K562 (cell line): Measurements from ENCODE around the gene MAP2. TPM values are rescaled to one million over a fixed set of nuclear protein-coding genes. Genes with fewer than 3 reads are reported as not detected.

ENCODE experiments used
- ATAC-seq: fragments of 200-7000 bp; cut with Tn5 transposase; 3 replicates; pipeline ENCODE4 v1.9.1; 2020; ENCODE audit warnings: moderate library complexity
- BruUV-seq: library from RNA; stranded (reverse); fragments of 400-500 nt; replicated peaks from 2 replicates; lab custom pipeline; 2021; lab: Mats Ljungman, UMichigan
- CTCF ChIA-PET: fragments of 300-600 bp; formaldehyde crosslinking; extraction: SDS; loops from one replicate; lab custom pipeline; 2021; ENCODE audit warnings: low intra/inter-chr PET ratio; lab: Yijun Ruan, JAX
- POLR2A ChIA-PET: fragments of 300-600, 350-650 bp; sonication (Branson Sonifier 250); formaldehyde crosslinking; extraction: SDS; loops from one replicate; lab custom pipeline; 2021; ENCODE audit warnings: antibody characterized with exemption, inconsistent platforms; lab: Yijun Ruan, JAX
- DNase-seq, 4 experiments: peaks; one replicate each; pipeline versions ENCODE4 v3.0.0 to v3.0.0-alpha.2; 2011 to 2018; ENCODE audit warnings: low spot score in 3 of 4, mixed read lengths in 3 of 4; ENCODE audit errors: extremely low read depth in 1 of 4
- FAIRE-seq: peaks from 2 replicates; lab custom pipeline; 2011; peaks lifted over from hg19 to GRCh38; lab: Jason Lieb, UNC
- H2AFZ ChIP-seq: 2 replicates; pipeline ENCODE4 v1.6.0; 2011; ENCODE audit warnings: low read depth, low read length, control low read depth, inconsistent platforms
- H3K27ac ChIP-seq: fragments of 200-600 bp; 3 replicates; pipeline ENCODE4 v1.8.0; 2011; ENCODE audit warnings: low read depth, mild to moderate bottlenecking, control low read depth, inconsistent platforms, low read length, moderate library complexity, mixed read lengths; ENCODE audit errors: extremely low read depth
- H3K27me3 ChIP-seq, 2 experiments: fragments of 300-600 bp in 1 of 2; 2 replicates in 1 of 2; 3 replicates in 1 of 2; pipeline versions ENCODE4 v1.6.0 to v1.8.0; 2011; ENCODE audit warnings: inconsistent platforms in 2 of 2, low read length in 2 of 2, mild to moderate bottlenecking in 1 of 2, mixed read lengths in 1 of 2, moderate library complexity in 1 of 2; ENCODE audit not compliant: control insufficient read depth in 2 of 2, insufficient read depth in 2 of 2
- H3K36me3 ChIP-seq: fragments of 300-600 bp; 3 replicates; pipeline ENCODE4 v1.8.0; 2011; ENCODE audit warnings: mild to moderate bottlenecking, low read length, inconsistent platforms; ENCODE audit not compliant: control insufficient read depth, insufficient read depth
- H3K4me1 ChIP-seq, 2 experiments: fragments of 200-600 bp in 1 of 2; replicated peaks in 1 of 2; 2 replicates in 1 of 2; 3 replicates in 1 of 2; pipeline versions ENCODE4 v1.5.1 to v1.8.0; 2011; ENCODE audit warnings: inconsistent platforms in 2 of 2, low read length in 2 of 2, mild to moderate bottlenecking in 1 of 2, mixed read lengths in 1 of 2, moderate library complexity in 1 of 2; ENCODE audit not compliant: control insufficient read depth in 2 of 2, insufficient read depth in 2 of 2
- H3K4me2 ChIP-seq: 2 replicates; pipeline ENCODE4 v1.6.1; 2011; ENCODE audit warnings: low read length, control low read depth, inconsistent platforms, mixed read lengths; ENCODE audit not compliant: insufficient read depth
- H3K4me3 ChIP-seq: fragments of 200-600 bp; sonication (generic), shearing (Covaris generic); 2 replicates; pipeline ENCODE4 v1.5.1; 2016; ENCODE audit warnings: control low read depth, inconsistent platforms
- H3K79me2 ChIP-seq: fragments of 200-600 bp; 3 replicates; pipeline ENCODE4 v1.8.0; 2011; ENCODE audit warnings: low read length, inconsistent platforms; ENCODE audit not compliant: control insufficient read depth, insufficient read depth
- H3K9ac ChIP-seq, 2 experiments: 2 replicates each; pipeline versions ENCODE4 v1.6.0 to v1.6.1; 2011; ENCODE audit warnings: low read depth in 2 of 2, low read length in 2 of 2, control low read depth in 1 of 2, inconsistent platforms in 1 of 2, mild to moderate bottlenecking in 1 of 2, mixed read lengths in 1 of 2; ENCODE audit not compliant: insufficient read depth in 1 of 2
- H3K9me1 ChIP-seq: one replicate; pipeline ENCODE4 v1.6.0; 2011; ENCODE audit warnings: inconsistent platforms, mild to moderate bottlenecking, low read length, moderate library complexity; ENCODE audit not compliant: control insufficient read depth, insufficient read depth
- H3K9me3 ChIP-seq: replicated peaks from 2 replicates; pipeline ENCODE4 v1.5.1; 2011; ENCODE audit warnings: low read depth, low read length, inconsistent platforms; ENCODE audit not compliant: control insufficient read depth, insufficient read depth
- H4K20me1 ChIP-seq: replicated peaks from 2 replicates; pipeline ENCODE4 v1.6.1; 2011; ENCODE audit warnings: low read length, inconsistent platforms, mixed read lengths; ENCODE audit not compliant: control insufficient read depth, insufficient read depth
- BRF2 ChIP-seq: IDR thresholded peaks from 3 replicates; pipeline ENCODE4 v1.6.1; 2011; ENCODE audit warnings: borderline replicate concordance, mild to moderate bottlenecking; ENCODE audit not compliant: insufficient read length, insufficient read depth
- CBX3 ChIP-seq, 2 experiments: IDR thresholded peaks; 1 replicate in 1 of 2; 2 replicates in 1 of 2; pipeline ENCODE4 v1.6.1; 2012; ENCODE audit warnings: inconsistent platforms in 2 of 2, low read length in 2 of 2, borderline replicate concordance in 1 of 2, control low read depth in 1 of 2
- CREBBP ChIP-seq: IDR thresholded peaks from one replicate; pipeline ENCODE4 v1.6.1; 2012; ENCODE audit warnings: low read depth, mild to moderate bottlenecking, control low read depth, inconsistent platforms, low read length
- DMBX1 ChIP-seq: fragments of 250-450 bp; sonication (Bioruptor Pico); IDR thresholded peaks from 2 replicates; pipeline ENCODE4 v1.8.0; 2022; ENCODE audit warnings: inconsistent platforms, mild to moderate bottlenecking, moderate library complexity, borderline replicate concordance
- ESRRB ChIP-seq: fragments of 250-450 bp; sonication (Bioruptor Pico); IDR thresholded peaks from 2 replicates; pipeline ENCODE4 v1.5.0; 2020; ENCODE audit warnings: mild to moderate bottlenecking, moderate library complexity, borderline replicate concordance
- FOXM1 ChIP-seq, 2 experiments: fragments of 450-650 bp in 1 of 2; sonication (generic) in 1 of 2; formaldehyde crosslinking in 1 of 2; IDR thresholded peaks; 2 replicates each; pipeline versions ENCODE4 v1.6.1 to v1.9.0; 2017 to 2022; ENCODE audit warnings: low read depth in 2 of 2, mild to moderate bottlenecking in 2 of 2, missing genetic modification reagents in 1 of 2, moderate library complexity in 1 of 2
- IRF1 ChIP-seq: sonication (generic); formaldehyde crosslinking; IDR thresholded peaks from 2 replicates; pipeline ENCODE4 v1.8.0; 2022; ENCODE audit warnings: missing genetic modification reagents, mild to moderate bottlenecking, borderline replicate concordance
- MAFK ChIP-seq: IDR thresholded peaks from 2 replicates; pipeline ENCODE4 v1.6.1; 2011; ENCODE audit warnings: low read length, improper control_type of control experiment
- NFIC ChIP-seq: fragments of 450-650 bp; IDR thresholded peaks from 2 replicates; pipeline ENCODE4 v1.6.1; 2017; ENCODE audit warnings: mild to moderate bottlenecking, inconsistent platforms
- RBM14 ChIP-seq: fragments of 200-400 bp; formaldehyde crosslinking; IDR thresholded peaks from 2 replicates; pipeline ENCODE4 v1.6.1; 2018; ENCODE audit warnings: low read depth, mild to moderate bottlenecking, low read length, moderate library complexity, borderline replicate concordance; ENCODE audit not compliant: insufficient read depth
- SRF ChIP-seq, 2 experiments: fragments of 250-450, 450-650 bp in 1 of 2; sonication (Bioruptor Pico) in 1 of 2; sonication (generic) in 1 of 2; formaldehyde crosslinking; IDR thresholded peaks; 2 replicates each; pipeline versions ENCODE4 v1.5.0 to v1.5.1; 2020 to 2022; ENCODE audit warnings: mild to moderate bottlenecking in 1 of 2, missing genetic modification reagents in 1 of 2
- ZNF12 ChIP-seq: sonication (generic); formaldehyde crosslinking; IDR thresholded peaks from 2 replicates; pipeline ENCODE4 v1.4.0; 2020; ENCODE audit warnings: mild to moderate bottlenecking, missing genetic modification reagents
- WGBS: fragments of 100-300 bp; shearing (Covaris generic); methylation state at CpG from one replicate; pipeline ENCODE4 v1.1.6; 2016; ENCODE audit warnings: low coverage, mixed read lengths; ENCODE audit not compliant: insufficient coverage; ENCODE audit errors: missing lambda C conversion rate; 5-methylcytosine and 5-hydroxymethylcytosine counted together
- in situ Hi-C: fragments of 300-500 bp; cut with MboI; formaldehyde crosslinking; loops from 4 replicates; pipeline ENCODE4 v1.15.0; 2018; ENCODE audit warnings: inconsistent platforms, mixed read lengths
- intact Hi-C: fragments of 100-400 bp; cut with micrococcal nuclease; formaldehyde crosslinking; loops from 2 replicates; pipeline ENCODE4 v1.14.2; 2022
- polyA plus RNA-seq, 8 experiments: library from polyadenylated mRNA; depleted of rRNA in 4 of 8; stranded (reverse) in 5 of 8; unstranded in 3 of 8; fragments of >200 nt; fragmentation: Nextera tagmentation in 2 of 8; fragmentation: Illumina TruSeq in 1 of 8; extraction: Ambion mirVana in 2 of 8; extraction: Trizol in 1 of 8; gene quantifications; 2 replicates each; pipeline versions ENCODE4 v1.2.1 to v1.2.3, GENCODE V29; 2011 to 2014; ENCODE audit warnings: inconsistent platforms in 1 of 8, missing spikeins in 1 of 8
- total RNA-seq, 7 experiments: library from RNA; depleted of rRNA in 6 of 7; stranded (reverse); fragments of >200 nt in 6 of 7; fragmentation: Illumina TruSeq in 2 of 7; extraction: Trizol in 2 of 7; gene quantifications; 2 replicates each; pipeline versions ENCODE4 v1.2.1 to v1.2.3, GENCODE V29; 2011 to 2021; ENCODE audit warnings: low replicate concordance in 1 of 7
- TF ChIP-seq, protein P1 (sequence below): fragments of 450-650 bp; conservative IDR thresholded peaks from 2 replicates; pipeline ENCODE4 v1.6.1; 2016; ENCODE audit warnings: missing genetic modification characterization, low read depth, mild to moderate bottlenecking, control low read depth, missing compliant biosample characterization

Gene MAP2
- total and polyA plus RNA-seq, 9 of the 15 experiments (the other 6 are each of a cell fraction or from before 2014, with no cell fraction given), result 0.13 TPM; not detected in 8

DNA sequence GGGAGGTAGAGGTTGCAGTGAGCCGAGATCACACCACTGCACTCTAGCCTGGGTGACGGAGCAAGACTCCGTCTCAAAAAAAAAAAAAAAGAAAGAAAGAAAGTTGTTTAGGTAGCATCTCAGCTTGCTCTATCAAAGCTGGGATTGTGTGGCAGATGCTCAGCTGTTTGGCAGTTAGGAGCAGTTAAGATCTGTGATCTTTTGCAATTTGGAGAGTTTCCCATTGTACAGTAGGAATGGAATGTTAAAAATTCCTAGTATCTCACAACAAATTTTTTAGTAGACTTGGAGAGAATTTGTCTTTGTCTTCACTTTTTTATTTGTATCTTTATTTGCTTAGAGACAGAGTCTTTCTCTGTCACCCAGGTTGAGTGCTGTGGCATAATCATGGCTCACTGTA, 224.9 kb downstream of the MAP2 start:
- Histone ChIP-seq H3K36me3 (no peaks in the 10 kb centered on the region), H4K20me1 (no peaks in the 10 kb centered on the region), H3K4me3 (no peak overlapping the region), H3K79me2 (no peaks in the 10 kb centered on the region), H3K27ac (no peak overlapping the region), H3K4me1 (no peaks in the 10 kb centered on the region), H3K9ac (no peak overlapping the region), H3K27me3 (no peaks in the 10 kb centered on the region), H3K9me3 (no peaks in the 10 kb centered on the region), H3K4me2 (no peak overlapping the region), H2AFZ (no peak overlapping the region), H3K9me1 (no peaks in the 10 kb centered on the region)
- intact Hi-C loops (no loop called here), in situ Hi-C loops (no loop called here)
- no TSS peak for BruUV-seq
- ChIA-PET CTCF (no interaction called here), POLR2A (no interaction called here)
- FAIRE-seq, result no peak
- WGBS, result no CpG with 5 or more reads among the region's 3 CpGs
- DNase-seq, result no peak
- no peak for ATAC-seq
- TF ChIP-seq MAFK, result no peak
- no peak for TF ChIP-seq ESRRB
- TF ChIP-seq CREBBP, result no peak
- TF ChIP-seq DMBX1 (CRISPR knock-in tag), result no peak
- TF ChIP-seq SRF (CRISPR knock-in tag; IDR thresholded peaks at IDR 0.05), result no peak
- no peak for TF ChIP-seq CBX3 (IDR thresholded peaks at IDR 0.05; ENCODE audit: borderline replicate concordance in 1 of 2, low read length in 2 of 2)

- no peak for DNase-seq
- CTCF ChIA-PET, result no interaction called here
- Histone ChIP-seq H3K9me1 (no peaks in the 10 kb centered on the region), H3K27ac (no peak overlapping the region), H3K4me2 (no peak overlapping the region), H2AFZ (no peak overlapping the region), H3K4me3 (no peak overlapping the region), H3K9me3 (no peaks in the 10 kb centered on the region), H3K27me3 (no peaks in the 10 kb centered on the region), H4K20me1 (no peaks in the 10 kb centered on the region), H3K9ac (no peak overlapping the region), H3K79me2 (no peaks in the 10 kb centered on the region), H3K36me3 (no peaks in the 10 kb centered on the region), H3K4me1 (no peaks in the 10 kb centered on the region)
- in situ Hi-C loops, result no loop called here
- no peak for ATAC-seq
- WGBS, result 0% methylated on average over 5 of the region's 6 CpGs
- intact Hi-C loops, result no loop called here
- no peak for FAIRE-seq
- BruUV-seq, result no TSS peak
- POLR2A ChIA-PET, result no interaction called here
- TF ChIP-seq ZNF12 (CRISPR knock-in tag) (no peak), BRF2 (no peak), IRF1 (CRISPR knock-in tag) (no peak), FOXM1 (IDR thresholded peaks at IDR 0.05; ENCODE audit: low read depth) (no peak), FOXM1 (CRISPR knock-in tag; IDR thresholded peaks at IDR 0.05; ENCODE audit: low read depth) (no peak), RBM14 (no peak), NFIC (no peak)
- TF ChIP-seq, protein P1, sequence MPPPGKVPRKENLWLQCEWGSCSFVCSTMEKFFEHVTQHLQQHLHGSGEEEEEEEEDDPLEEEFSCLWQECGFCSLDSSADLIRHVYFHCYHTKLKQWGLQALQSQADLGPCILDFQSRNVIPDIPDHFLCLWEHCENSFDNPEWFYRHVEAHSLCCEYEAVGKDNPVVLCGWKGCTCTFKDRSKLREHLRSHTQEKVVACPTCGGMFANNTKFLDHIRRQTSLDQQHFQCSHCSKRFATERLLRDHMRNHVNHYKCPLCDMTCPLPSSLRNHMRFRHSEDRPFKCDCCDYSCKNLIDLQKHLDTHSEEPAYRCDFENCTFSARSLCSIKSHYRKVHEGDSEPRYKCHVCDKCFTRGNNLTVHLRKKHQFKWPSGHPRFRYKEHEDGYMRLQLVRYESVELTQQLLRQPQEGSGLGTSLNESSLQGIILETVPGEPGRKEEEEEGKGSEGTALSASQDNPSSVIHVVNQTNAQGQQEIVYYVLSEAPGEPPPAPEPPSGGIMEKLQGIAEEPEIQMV, result no peak
Observed at GRCh38 chr2:209653134-209653533, 229.3 kb downstream of the MAP2 start.
